AG04450 (cell line): Measurements from ENCODE around the gene TMEM205. TPM values are rescaled to one million over a fixed set of nuclear protein-coding genes. Genes with fewer than 3 reads are reported as not detected.

Experiments
- CTCF ChIA-PET: fragments of 300-600, 350-600 bp; formaldehyde crosslinking; extraction: SDS; loops from one replicate; lab custom pipeline; 2022; ENCODE audit warnings: antibody characterized with exemption, inconsistent platforms; lab: Charles Lee
- POLR2A ChIA-PET: fragments of 350-600 bp; formaldehyde crosslinking; extraction: SDS; loops from one replicate; lab custom pipeline; 2021; ENCODE audit warnings: antibody characterized with exemption, inconsistent platforms; lab: Yijun Ruan, JAX
- DNase-seq: peaks from one replicate; pipeline ENCODE4 v3.0.0-alpha.2; 2011; ENCODE audit warnings: low read depth, low spot score
- H3K27ac ChIP-seq: one replicate; pipeline ENCODE4 v1.5.1; 2012; ENCODE audit warnings: low read depth, low read length, control low read depth
- H3K27me3 ChIP-seq: one replicate; pipeline ENCODE4 v1.6.0; 2012; ENCODE audit warnings: low read length; ENCODE audit not compliant: control insufficient read depth, insufficient read depth
- H3K4me3 ChIP-seq: 2 replicates; pipeline ENCODE4 v1.5.1; 2011; ENCODE audit warnings: mild to moderate bottlenecking, low read depth, low read length, control low read depth
- H3K9me3 ChIP-seq: 2 replicates; pipeline ENCODE4 v1.5.1; 2012; ENCODE audit warnings: low read length; ENCODE audit not compliant: control insufficient read depth, insufficient read depth
- polyA minus RNA-seq: library from RNA; depleted of rRNA, polyadenylated mRNA; stranded (reverse); fragments of >200 nt; gene quantifications from 2 replicates; pipeline ENCODE4 v1.2.3, GENCODE V29; 2011; rRNA and poly(A)+ RNA removed
- polyA plus RNA-seq: library from polyadenylated mRNA; depleted of rRNA; stranded (reverse); fragments of >200 nt; gene quantifications from 2 replicates; pipeline ENCODE4 v1.2.3, GENCODE V29; 2011; rRNA removed
- TF ChIP-seq, protein P1 (sequence below): IDR thresholded peaks from 2 replicates; pipeline ENCODE4 v1.5.1; 2011; ENCODE audit warnings: low read depth, low read length, control low read depth, inconsistent platforms

Gene TMEM205
- 71.9 and 90.6 TPM in 2 replicates for polyA plus RNA-seq
- 49.4 and 55.9 TPM in 2 replicates for polyA minus RNA-seq

DNA sequence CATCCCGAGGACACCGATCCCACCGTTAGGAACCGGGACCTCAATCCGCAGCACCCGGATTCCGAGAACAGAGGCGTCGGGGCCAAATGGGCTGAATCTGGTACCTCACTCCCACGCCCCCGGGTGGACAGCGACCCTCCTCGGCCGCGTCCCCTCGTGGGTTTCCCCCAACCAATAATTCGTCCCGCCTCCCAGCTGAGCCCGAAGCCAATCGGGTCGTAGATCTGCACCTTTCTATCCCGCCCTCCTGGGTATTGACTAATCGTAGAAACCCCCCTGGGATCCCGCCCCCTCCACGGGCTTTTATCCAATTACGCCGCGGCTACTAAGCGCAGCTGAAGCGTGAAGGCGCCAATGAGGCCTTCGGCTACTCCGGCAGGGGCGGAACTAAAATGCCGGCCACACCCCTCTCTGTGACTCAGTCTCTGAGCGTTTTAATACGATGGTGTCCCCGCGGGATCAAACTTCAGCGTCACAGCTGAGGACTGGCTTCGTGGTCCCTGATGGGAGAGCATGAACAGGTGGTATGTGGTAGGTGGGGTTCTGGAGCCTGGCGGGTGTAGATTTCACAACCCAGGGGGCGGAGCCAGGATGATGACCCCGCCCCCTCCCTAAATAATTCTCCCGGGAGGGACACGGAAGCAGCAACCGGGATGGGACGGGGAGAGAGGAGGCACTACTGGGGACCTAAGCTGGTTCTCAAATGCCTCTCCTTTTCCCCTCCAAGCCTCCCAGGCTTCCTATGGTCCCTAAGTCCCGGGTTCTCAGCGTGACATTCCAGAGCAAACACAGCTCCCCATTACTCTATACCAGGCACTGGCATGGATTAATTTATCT, at the start of gene TMEM205, which contains the start of gene CCDC159:
Gene TMEM205 (minus strand): TSS at position 165 of the 837 bp plus-strand sequence. CDS start 649 bp downstream, outside the sequence.
Gene CCDC159 (plus strand): TSS at position 416 of the 837 bp plus-strand sequence. CDS start 88 bp downstream, at position 504.
- POLR2A ChIA-PET = interaction anchor here (0.7 to 1.1 kb wide), 4 partner anchors 22 to 183 kb away, joined by 3 to 8 read pairs (median 5); partner anchors contain the start of genes ECSIT and SWSAP1
- Histone ChIP-seq H3K27ac (peak within 1 kb of the TSS; percentile 71), H3K27me3 (no peaks in the 10 kb centered on the region), H3K9me3 (peaks cover 14% of the 10 kb centered on the region), H3K4me3 (peak within 1 kb of the TSS; percentile 90)
- TF ChIP-seq, protein P1, sequence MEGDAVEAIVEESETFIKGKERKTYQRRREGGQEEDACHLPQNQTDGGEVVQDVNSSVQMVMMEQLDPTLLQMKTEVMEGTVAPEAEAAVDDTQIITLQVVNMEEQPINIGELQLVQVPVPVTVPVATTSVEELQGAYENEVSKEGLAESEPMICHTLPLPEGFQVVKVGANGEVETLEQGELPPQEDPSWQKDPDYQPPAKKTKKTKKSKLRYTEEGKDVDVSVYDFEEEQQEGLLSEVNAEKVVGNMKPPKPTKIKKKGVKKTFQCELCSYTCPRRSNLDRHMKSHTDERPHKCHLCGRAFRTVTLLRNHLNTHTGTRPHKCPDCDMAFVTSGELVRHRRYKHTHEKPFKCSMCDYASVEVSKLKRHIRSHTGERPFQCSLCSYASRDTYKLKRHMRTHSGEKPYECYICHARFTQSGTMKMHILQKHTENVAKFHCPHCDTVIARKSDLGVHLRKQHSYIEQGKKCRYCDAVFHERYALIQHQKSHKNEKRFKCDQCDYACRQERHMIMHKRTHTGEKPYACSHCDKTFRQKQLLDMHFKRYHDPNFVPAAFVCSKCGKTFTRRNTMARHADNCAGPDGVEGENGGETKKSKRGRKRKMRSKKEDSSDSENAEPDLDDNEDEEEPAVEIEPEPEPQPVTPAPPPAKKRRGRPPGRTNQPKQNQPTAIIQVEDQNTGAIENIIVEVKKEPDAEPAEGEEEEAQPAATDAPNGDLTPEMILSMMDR = 0 out of 2 replicates have a peak, but pooled peaks have one; percentile 8
- peak; percentile 97 for DNase-seq
- CTCF ChIA-PET = interaction anchor here (1.1 to 1.7 kb wide), 3 partner anchors 35 to 103 kb away, joined by 3 to 8 read pairs (median 5); no protein-coding TSS in a partner anchor

DNA sequence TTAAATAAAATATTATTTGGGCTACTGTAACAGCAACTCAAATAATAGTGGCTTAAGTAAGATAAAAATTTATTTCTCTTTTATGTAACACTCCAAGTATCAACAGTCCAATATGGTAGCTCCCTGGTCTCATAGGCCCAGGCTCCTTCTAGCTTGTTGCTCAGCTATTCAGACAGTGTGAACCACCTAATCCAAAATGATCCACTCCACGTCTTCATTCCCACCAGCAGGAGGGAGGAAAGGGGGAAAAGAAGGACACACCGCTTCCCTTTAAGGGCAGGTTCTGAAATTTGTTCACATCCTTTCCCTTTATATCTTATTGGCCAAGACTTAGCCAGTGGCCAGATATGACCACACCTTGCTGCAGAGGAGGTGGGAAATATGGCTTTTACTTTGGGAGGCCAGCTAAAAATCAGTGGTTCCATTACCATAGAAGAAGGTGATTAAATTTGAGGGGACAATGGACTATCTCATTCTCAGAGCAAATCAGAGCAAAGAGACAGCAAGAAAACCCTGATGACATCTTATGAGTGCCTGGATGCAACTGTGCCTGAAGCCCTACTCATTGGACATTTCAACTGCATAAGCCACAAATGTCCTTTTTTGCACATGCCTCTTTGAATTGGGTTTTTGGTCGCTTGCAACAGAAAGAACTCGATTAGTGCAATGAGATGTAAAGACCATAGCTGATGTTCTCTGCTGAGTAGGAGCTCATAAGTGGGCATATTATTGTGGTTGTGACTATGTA, 45.0 kb upstream of the TMEM205 start:
- DNase-seq = no peak
- Histone ChIP-seq H3K27ac (no peak overlapping the region), H3K9me3 (no peaks in the 10 kb centered on the region; the same call in 1 of the 2 replicates), H3K4me3 (no peak overlapping the region), H3K27me3 (no peaks in the 10 kb centered on the region)
- POLR2A ChIA-PET = no interaction called here
- TF ChIP-seq, protein P1 = no peak
- CTCF ChIA-PET = interaction anchor here (0.5 to 2.4 kb wide), 6 partner anchors 8 to 59 kb away, joined by 3 to 11 read pairs (median 4); partner anchors contain the start of genes ODAD3 and PRKCSH

DNA sequence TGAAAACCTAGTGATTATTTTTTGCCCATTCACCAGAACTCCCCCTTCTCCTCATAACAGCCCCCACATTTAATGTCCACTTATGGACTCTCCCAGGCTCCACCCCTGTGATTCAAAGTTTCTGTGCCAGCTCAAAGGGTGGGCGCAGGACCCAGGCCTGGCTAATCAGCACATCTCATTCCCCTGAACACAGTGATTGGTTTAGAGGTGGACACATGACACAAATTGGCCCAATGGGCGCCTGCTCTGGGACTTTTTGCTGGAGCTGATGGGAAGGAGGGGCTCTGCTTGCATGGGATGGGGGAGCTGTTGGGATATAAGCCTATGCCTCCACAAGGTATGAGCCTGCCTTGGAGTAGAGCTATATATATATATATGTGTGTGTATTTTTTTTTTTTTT, 44.3 kb upstream of the TMEM205 start:
- no peaks in the 10 kb centered on the region; the same call in 1 of the 2 replicates for H3K9me3 ChIP-seq
- ChIA-PET CTCF (interaction anchor here (0.6 to 2.4 kb wide), 4 partner anchors 9 to 58 kb away, joined by 3 to 7 read pairs (median 4); partner anchors contain the start of genes ODAD3 and PRKCSH), POLR2A (no interaction called here)
- no peak for DNase-seq
- H3K27ac ChIP-seq = no peak overlapping the region
- no peak overlapping the region for H3K4me3 ChIP-seq
- H3K27me3 ChIP-seq = no peaks in the 10 kb centered on the region
- TF ChIP-seq, protein P1 = no peak

DNA sequence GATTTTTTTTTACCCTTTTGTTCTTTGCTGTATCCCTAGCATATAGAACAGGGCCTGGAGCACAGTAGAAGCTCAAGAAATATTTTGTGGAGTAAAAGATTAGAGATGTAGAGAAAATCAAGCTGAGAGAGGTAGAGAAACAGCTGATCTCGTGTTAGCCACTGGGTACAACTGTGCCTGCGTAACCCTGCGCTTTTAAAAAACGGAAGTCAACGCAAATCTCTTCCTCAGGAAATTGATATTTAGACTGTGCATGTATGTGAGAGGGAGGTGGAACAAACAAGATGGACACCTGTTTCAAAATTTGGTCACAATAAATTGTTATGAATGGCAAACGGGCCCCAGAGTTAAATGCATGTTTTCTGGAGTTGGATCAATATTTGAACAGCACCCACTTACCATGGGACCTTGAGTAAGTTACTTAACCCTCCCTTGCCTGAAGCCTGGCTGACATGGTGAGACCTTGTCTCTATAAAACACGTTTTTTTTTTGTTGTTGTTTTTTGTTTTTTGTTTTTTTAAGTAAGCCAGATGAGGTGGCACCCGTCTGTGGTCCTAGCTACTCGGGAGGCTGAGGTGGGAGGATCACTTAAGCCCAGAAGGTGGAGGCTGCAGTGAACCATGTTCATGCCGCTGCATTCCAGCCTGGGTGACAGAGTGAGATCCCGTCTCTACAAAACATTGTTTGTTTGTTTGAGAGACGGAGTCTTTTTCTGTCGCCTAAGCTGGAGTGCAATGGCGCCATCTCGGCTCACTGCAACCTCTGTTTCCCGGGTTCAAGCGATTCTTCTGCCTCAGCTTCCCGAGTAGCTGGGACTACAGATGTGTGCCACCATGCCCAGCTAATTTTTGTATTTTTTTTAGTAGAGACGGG, 41.3 kb upstream of the TMEM205 start:
- ChIA-PET POLR2A (no interaction called here), CTCF (interaction anchor here (0.6 to 2.0 kb wide), 3 partner anchors 24 to 144 kb away, joined by 3 to 11 read pairs (median 5); partner anchors contain the start of genes ODAD3 and PRKCSH)
- TF ChIP-seq, protein P1 = no peak
- no peak overlapping the region for H3K27ac ChIP-seq
- H3K9me3 ChIP-seq = no peaks in the 10 kb centered on the region; the same call in none of the 2 replicates
- DNase-seq = no peak
- H3K4me3 ChIP-seq = no peak overlapping the region
- H3K27me3 ChIP-seq = peaks cover 3% of the 10 kb centered on the region
